ENCODE results near the gene HACL1.
A peak's percentile ranks its signal among the peaks of the same experiment; 100 is the strongest.

The HACL1 gene

DNA sequence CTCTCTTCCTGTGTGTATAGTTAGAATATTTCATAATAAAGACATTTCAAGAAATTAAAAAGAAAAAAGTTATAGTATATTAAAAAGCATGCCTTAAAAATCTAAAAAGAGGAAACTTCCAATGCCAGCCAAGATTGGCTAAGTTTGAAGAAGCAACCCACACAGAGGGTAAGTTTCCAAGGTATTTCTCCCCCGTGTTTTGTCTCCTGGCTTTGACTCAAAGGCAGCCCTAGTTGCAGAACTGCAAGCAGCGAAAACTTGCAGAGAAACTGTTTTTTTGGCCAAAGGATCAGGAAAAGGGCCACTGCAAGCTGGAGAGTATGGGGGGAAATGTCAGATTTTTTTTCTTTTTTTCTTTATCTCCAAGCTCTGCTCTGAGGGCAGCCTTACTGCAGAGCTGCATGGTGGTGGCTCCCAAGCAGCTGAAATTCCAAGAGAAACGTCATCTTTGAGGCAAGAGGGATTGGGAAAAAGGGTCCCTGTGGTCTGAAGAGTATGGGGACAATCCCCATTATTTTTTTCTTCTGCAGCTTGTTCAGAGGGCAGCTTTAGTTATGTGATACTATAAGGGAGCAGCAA is 23.0 kb downstream of the HACL1 start:
- DNase-seq (no peak), ATAC-seq (no peak)
- no peaks in the 10 kb centered on the region for H3K9me3 Mint-ChIP-seq
- peaks cover 2% of the 10 kb centered on the region for H3K4me1 Mint-ChIP-seq
- no peak overlapping the region for H3K4me3 Mint-ChIP-seq
- peaks cover 11% of the 10 kb centered on the region for H3K36me3 Mint-ChIP-seq (ENCODE audit: low read depth)
- H3K27me3 Mint-ChIP-seq = no peaks in the 10 kb centered on the region
- no peak overlapping the region for H3K27ac Mint-ChIP-seq

DNA sequence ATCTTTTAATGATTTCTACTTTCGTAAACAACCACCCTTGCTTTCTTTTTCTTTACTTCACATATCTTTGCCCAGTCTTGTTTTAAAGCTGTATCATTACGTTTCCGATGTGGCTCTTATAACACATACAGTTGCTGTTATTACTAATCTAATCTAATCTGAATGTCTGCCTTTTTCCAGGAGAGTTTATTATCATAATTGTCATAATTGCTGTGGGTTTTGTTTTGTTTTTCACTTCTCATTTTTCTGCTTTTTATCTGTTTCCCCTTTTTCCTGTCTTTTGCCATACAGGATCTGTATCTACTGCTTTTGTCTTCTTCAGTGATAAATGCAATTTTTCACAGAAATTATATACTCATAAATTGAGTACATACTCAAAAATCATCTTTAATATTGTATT is 24.9 kb downstream of the HACL1 start:
- no peak for DNase-seq
- Mint-ChIP-seq H3K36me3 (ENCODE audit: low read depth) (peaks cover 14% of the 10 kb centered on the region), H3K27me3 (no peaks in the 10 kb centered on the region), H3K27ac (no peak overlapping the region), H3K4me3 (no peak overlapping the region), H3K9me3 (no peaks in the 10 kb centered on the region), H3K4me1 (peaks cover 2% of the 10 kb centered on the region)
- no peak for ATAC-seq

DNA sequence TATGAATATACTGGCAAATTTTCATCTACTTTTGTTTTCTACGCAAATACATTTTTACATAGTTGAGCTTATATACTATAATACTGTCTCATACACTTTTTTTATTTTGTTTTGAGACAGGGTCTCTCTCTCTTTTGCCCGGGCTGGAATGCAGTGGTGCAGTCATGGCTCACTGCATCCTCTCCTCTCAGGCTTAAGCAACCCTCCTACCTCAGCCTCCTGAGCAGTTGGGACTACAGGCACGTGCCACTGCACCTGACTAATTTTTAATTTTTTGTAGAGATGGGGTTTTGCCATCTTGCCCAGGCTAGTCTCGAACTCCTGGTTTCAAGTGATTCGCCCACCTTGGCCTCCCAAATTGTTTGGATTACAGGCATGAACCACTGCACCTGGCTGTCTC is 25.9 kb downstream of the HACL1 start:
- H3K36me3 Mint-ChIP-seq (ENCODE audit: low read depth) = peaks cover 16% of the 10 kb centered on the region
- H3K4me3 Mint-ChIP-seq = no peak overlapping the region
- no peaks in the 10 kb centered on the region for H3K27me3 Mint-ChIP-seq
- ATAC-seq (no peak), DNase-seq (no peak)
- H3K4me1 Mint-ChIP-seq = peaks cover 2% of the 10 kb centered on the region
- no peaks in the 10 kb centered on the region for H3K9me3 Mint-ChIP-seq
- H3K27ac Mint-ChIP-seq = no peak overlapping the region

DNA sequence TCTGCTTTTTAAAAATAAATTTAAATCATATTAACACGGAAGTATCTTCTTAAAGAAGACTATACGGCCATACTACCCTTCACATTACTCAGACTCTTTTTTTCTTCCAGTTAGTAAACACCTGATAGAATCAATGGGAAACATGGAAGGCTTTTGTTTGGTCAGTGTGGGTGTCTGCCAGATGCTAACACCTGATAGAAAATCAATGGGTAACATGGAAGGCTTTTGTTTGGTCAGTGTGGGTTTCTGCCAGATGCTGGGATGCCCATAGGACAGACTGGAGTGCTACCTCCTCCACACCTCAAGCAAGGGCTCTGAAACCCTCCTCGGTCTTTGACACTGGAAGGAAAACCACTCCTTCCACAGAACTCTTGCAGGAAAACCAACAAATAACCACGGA is 29.2 kb downstream of the HACL1 start:
- Mint-ChIP-seq H3K4me3 (no peak overlapping the region), H3K27me3 (no peaks in the 10 kb centered on the region), H3K36me3 (ENCODE audit: low read depth) (peaks cover 24% of the 10 kb centered on the region), H3K4me1 (peaks cover 2% of the 10 kb centered on the region), H3K9me3 (no peaks in the 10 kb centered on the region), H3K27ac (no peak overlapping the region)
- no peak for ATAC-seq
- no peak for DNase-seq

DNA sequence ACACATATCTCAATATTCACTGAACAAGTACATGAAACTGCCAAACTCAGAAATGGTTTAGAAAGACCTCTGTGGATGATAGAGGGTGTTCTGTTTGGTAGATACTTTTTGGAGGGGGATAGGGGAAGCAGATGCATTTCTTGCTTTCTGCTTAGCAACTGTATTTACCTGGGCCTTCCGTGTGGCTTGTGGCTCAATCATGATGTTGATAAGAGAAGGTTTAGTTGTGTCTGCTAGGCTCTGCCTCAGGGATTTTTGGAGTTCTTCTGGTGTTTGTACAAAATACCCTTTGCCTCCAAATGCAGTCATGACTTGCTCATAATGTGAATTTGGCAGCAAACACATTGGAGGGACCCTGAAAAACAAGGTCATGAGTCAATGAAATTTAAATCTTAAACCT is 38.2 kb downstream of the HACL1 start:
- no peak for DNase-seq
- no peak overlapping the region for H3K4me3 Mint-ChIP-seq
- no peaks in the 10 kb centered on the region for H3K4me1 Mint-ChIP-seq
- no peaks in the 10 kb centered on the region for H3K27me3 Mint-ChIP-seq
- no peak for ATAC-seq
- peaks cover 25% of the 10 kb centered on the region for H3K36me3 Mint-ChIP-seq (ENCODE audit: low read depth)
- no peak overlapping the region for H3K27ac Mint-ChIP-seq
- H3K9me3 Mint-ChIP-seq = no peaks in the 10 kb centered on the region

DNA sequence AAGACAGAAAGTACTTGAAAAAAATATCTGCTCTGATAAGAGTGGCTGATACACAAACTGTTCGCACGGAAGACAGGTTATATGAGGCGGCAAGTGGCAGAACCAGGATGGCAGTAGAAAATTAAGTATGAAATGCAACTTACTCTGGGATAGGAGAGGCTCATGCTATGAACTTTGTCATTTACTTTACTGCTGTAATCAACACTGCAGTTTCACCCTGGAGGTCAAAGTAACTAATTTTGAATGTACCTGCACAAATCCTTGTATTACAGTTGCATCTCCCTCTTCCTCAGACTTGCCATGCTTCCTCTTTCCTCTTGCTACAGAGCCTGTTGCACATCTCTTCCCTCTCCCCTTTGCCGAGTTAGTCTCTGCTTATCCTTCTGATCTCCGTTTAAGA is 38.8 kb downstream of the HACL1 start:
- H3K4me3 Mint-ChIP-seq = no peak overlapping the region
- ATAC-seq (no peak), DNase-seq (no peak)
- no peak overlapping the region for H3K27ac Mint-ChIP-seq
- H3K36me3 Mint-ChIP-seq (ENCODE audit: low read depth) = peaks cover 18% of the 10 kb centered on the region
- no peaks in the 10 kb centered on the region for H3K9me3 Mint-ChIP-seq
- H3K4me1 Mint-ChIP-seq = peaks cover 3% of the 10 kb centered on the region
- H3K27me3 Mint-ChIP-seq = no peaks in the 10 kb centered on the region

DNA sequence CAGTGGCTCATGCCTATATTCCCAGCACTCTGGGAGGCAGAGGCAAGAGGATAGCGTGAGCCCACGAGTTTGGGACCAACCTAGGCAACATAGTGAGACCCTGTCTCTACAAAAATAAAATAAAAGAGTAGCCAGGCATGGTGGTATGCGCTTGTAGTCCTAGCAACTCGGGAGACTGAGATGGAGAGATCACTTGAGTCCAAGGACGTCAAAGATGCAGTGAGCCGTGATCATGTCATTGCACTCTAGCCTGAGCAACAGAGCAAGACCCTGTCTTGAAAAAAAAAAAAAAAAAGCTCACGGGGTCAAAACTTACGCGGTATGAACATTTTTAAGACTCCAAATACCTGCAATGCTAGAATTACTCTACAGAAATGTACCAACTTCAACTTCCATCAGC is 42.8 kb downstream of the HACL1 start:
- H3K9me3 Mint-ChIP-seq = no peaks in the 10 kb centered on the region
- ATAC-seq = no peak
- no peak overlapping the region for H3K27ac Mint-ChIP-seq
- H3K36me3 Mint-ChIP-seq (ENCODE audit: low read depth) = peaks cover 7% of the 10 kb centered on the region
- peaks cover 17% of the 10 kb centered on the region for H3K4me1 Mint-ChIP-seq
- DNase-seq = no peak
- no peak overlapping the region for H3K4me3 Mint-ChIP-seq
- no peaks in the 10 kb centered on the region for H3K27me3 Mint-ChIP-seq

DNA sequence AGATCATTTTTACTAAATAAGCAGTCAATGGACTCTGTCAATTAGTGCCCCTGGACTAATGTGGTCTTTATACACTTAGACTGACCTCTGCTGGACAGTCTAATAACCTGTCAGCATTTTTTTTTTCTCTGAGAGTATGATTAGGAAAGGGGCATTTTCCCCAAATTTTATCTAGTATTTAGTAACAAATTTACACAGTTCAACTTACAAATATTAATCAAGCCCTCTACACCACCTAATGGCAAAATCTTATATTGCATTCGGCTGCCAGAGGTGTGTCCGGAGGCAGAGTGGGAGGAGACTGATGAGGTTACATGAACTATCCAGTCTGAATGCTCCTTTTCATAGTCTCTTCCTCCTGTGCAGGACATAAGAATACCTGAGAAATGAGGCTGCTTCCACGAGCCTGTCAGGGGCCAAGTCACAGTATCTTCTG is 43.8 kb downstream of the HACL1 start:
- Mint-ChIP-seq H3K27me3 (no peaks in the 10 kb centered on the region), H3K4me1 (peaks cover 17% of the 10 kb centered on the region), H3K9me3 (no peaks in the 10 kb centered on the region), H3K27ac (no peak overlapping the region), H3K36me3 (ENCODE audit: low read depth) (peaks cover 4% of the 10 kb centered on the region), H3K4me3 (no peak overlapping the region)
- peak; percentile 35 for DNase-seq
- peak; percentile 78 for ATAC-seq

DNA sequence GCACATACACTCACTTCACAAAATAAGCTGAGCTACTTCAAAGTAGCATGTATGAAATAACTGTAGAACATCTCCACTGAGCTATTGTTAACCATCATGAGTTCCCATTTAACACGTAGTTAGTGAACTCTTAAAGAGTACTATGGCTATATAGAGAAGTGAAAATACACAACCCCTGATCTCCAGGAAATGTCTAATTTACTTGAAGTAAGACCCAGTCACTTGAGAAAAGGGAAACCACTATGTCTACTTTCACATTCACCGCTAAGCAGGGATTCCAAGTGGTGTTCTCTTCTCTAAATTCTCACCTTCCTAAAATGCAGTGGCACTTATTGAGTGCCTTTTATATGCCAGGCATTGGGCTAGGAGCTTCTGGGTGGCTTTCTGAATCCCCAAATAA is 44.9 kb downstream of the HACL1 start:
- Mint-ChIP-seq H3K36me3 (ENCODE audit: low read depth) (peaks cover 2% of the 10 kb centered on the region), H3K9me3 (no peaks in the 10 kb centered on the region)

DNA sequence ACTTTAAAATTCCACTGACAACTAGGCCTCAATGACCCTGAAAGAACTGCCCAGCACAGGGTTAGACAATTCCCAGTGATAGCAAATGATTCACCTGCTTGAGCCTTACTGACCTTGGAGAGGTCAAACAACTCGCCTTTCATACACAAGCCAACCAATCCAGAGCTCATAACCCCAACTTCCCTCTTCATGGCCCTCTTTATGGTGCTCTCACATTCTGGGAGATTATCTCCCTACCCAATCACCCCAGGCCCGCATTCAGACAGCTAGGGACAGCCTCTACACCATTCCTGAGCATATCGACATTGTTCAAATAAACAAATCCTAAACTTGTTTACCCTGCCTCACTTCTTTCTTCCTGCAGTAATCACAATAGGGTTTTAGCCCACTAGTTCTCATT is 47.6 kb downstream of the HACL1 start:
- Mint-ChIP-seq H3K9me3 (no peaks in the 10 kb centered on the region), H3K4me3 (no peak overlapping the region), H3K27me3 (no peaks in the 10 kb centered on the region), H3K4me1 (peaks cover 17% of the 10 kb centered on the region), H3K36me3 (ENCODE audit: low read depth) (peaks cover 5% of the 10 kb centered on the region), H3K27ac (no peak overlapping the region)
- DNase-seq = no peak
- no peak for ATAC-seq

More for the DNA sequence above, 44.9 kb downstream of the HACL1 start:
- Mint-ChIP-seq H3K27me3 (no peaks in the 10 kb centered on the region), H3K4me3 (no peak overlapping the region), H3K4me1 (peaks cover 17% of the 10 kb centered on the region), H3K27ac (peak overlapping the region; percentile 44)
- DNase-seq (no peak), ATAC-seq (peak; percentile 60)

DNA sequence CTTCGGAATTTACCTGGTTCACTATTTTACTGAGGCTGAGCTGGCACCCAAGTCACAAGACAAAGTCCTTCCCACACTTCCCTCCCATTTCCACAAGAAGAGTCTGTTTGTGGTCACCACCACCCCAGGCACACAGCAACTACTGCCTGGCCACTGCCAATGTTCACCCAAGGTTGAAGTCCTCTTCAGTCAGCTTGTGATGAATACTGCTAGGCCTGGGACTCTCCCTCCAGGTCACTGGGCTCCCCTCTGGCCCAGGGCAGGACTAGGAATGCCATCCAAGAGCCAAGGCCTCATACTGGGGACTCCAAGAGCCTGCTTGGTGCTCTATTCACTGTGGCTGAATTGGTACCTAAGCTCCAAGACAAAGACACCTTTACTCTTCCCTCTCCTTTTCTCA is 49.5 kb downstream of the HACL1 start:
- H3K27me3 Mint-ChIP-seq = no peaks in the 10 kb centered on the region
- H3K4me3 Mint-ChIP-seq = no peak overlapping the region
- peaks cover 12% of the 10 kb centered on the region for H3K4me1 Mint-ChIP-seq
- no peak for ATAC-seq
- no peak for DNase-seq
- peaks cover 6% of the 10 kb centered on the region for H3K36me3 Mint-ChIP-seq (ENCODE audit: low read depth)
- H3K27ac Mint-ChIP-seq = no peak overlapping the region
- peaks cover 3% of the 10 kb centered on the region for H3K9me3 Mint-ChIP-seq

DNA sequence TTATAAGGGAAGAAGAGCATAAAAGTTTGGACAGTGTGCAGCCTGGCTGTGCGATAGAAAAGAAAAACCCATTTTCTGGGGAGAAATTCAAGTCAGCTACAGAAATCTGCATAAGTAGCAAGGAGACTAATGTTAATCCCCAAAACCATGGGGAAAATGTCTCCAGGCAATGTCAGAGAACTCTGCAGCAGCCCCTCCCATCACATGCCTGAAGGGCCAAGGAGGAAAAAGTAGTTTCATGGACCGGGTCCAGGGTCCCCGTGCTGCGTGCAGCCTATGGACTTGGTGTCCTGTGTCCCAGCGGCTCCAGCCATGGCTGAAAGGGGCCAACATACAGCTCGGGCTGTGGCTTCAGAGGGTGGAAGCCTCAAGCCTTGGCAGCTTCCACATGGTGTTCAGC is 51.5 kb downstream of the HACL1 start:
- Mint-ChIP-seq H3K27ac (no peak overlapping the region), H3K36me3 (ENCODE audit: low read depth) (peaks cover 6% of the 10 kb centered on the region), H3K4me3 (no peak overlapping the region), H3K4me1 (no peaks in the 10 kb centered on the region), H3K27me3 (no peaks in the 10 kb centered on the region), H3K9me3 (peaks cover 3% of the 10 kb centered on the region)
- no peak for ATAC-seq
- no peak for DNase-seq

DNA sequence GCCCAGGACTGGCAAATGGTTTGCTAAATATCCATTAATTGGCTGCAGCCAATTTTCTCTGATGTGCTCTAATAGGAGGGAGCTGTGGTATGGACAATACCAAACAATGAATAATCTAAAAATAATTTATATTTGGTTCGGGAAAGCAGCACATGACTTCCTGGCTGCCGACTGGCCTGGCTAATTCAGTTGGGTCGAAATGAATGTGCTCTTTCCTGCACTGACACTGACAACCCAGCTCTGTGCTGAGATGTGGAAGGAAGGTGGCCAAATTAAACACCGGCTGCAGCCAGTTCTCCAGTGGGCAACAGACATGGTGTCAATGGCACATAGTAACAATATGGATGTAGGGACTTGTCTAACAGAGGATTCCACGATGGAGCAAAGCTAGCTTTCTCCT is 58.8 kb downstream of the HACL1 start:
- no peaks in the 10 kb centered on the region for H3K27me3 Mint-ChIP-seq
- DNase-seq (no peak), ATAC-seq (no peak)
- H3K9me3 Mint-ChIP-seq = no peaks in the 10 kb centered on the region
- H3K27ac Mint-ChIP-seq = no peak overlapping the region
- no peak overlapping the region for H3K4me3 Mint-ChIP-seq
- peaks cover 12% of the 10 kb centered on the region for H3K4me1 Mint-ChIP-seq
- H3K36me3 Mint-ChIP-seq (ENCODE audit: low read depth) = peaks cover 1% of the 10 kb centered on the region

DNA sequence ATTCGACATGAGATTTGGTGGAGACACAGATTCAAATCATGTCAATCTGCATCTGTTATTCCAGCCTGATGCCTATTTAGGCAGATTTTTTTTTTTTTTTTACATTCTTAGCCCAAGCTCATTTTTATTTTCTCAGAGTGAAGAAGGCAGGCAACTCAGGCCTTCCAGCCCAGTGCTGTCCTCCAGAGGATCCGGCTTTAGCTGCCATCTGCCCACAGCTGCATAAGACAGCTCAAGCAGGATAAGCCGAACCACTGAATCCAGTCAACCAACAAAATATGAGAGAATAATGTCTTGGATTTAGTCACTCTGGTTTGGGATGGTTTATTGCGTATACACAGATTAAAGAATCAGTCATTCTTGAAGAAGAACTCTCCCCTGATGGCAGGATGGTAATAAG is 60.0 kb downstream of the HACL1 start:
- H3K4me3 Mint-ChIP-seq = no peak overlapping the region
- peaks cover 24% of the 10 kb centered on the region for H3K4me1 Mint-ChIP-seq
- H3K36me3 Mint-ChIP-seq (ENCODE audit: low read depth) = no peaks in the 10 kb centered on the region
- H3K9me3 Mint-ChIP-seq = no peaks in the 10 kb centered on the region
- no peak overlapping the region for H3K27ac Mint-ChIP-seq
- ATAC-seq = no peak
- H3K27me3 Mint-ChIP-seq = no peaks in the 10 kb centered on the region
- DNase-seq = no peak

DNA sequence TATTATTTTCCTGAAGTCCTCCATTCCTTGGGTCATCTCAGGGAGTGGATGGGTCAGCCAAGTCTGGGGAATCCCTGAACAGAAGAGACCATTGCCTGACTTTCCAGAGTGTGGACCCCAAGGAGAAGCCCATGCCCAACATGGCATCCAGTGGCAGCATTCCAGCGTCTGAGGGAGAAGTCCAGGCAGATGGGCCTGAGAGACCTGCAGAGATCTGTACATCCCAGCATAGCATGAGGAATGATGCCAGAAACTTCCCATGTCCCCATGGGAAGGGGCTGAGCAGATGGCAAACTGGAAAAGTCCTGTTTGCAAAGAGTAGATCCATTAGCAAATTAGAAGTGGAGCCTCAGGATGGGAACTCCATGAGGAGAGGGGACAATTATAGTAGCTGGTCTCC is 62.3 kb downstream of the HACL1 start:
- Mint-ChIP-seq H3K4me1 (peaks cover 41% of the 10 kb centered on the region), H3K27me3 (no peaks in the 10 kb centered on the region), H3K27ac (no peak overlapping the region), H3K4me3 (no peak overlapping the region), H3K9me3 (no peaks in the 10 kb centered on the region), H3K36me3 (ENCODE audit: low read depth) (peaks cover 2% of the 10 kb centered on the region)
- DNase-seq (no peak), ATAC-seq (no peak)

DNA sequence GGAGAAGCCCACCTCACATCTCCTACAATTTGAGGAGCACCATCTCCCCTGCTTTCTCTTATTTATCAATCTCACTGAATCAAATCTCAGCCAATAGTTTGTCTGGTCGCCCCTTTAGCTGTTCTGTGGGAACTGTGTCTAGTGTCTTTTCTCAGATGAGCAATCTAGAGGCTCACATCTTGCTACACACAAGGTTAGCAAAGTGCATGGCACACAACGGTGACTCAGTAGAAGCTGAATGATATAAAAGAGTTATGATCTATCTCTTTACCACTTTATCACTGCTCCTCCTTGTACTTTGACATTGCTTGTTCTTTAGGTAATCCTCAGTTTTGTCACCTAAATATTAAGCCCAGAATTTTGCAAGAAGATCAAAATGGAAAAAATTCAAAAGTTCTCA is 63.0 kb downstream of the HACL1 start:
- ATAC-seq (no peak), DNase-seq (no peak)
- peaks cover 2% of the 10 kb centered on the region for H3K36me3 Mint-ChIP-seq (ENCODE audit: low read depth)
- H3K4me1 Mint-ChIP-seq = peaks cover 41% of the 10 kb centered on the region
- no peak overlapping the region for H3K4me3 Mint-ChIP-seq
- H3K27ac Mint-ChIP-seq = no peak overlapping the region
- no peaks in the 10 kb centered on the region for H3K9me3 Mint-ChIP-seq
- H3K27me3 Mint-ChIP-seq = no peaks in the 10 kb centered on the region
